ENCODE measurements around the gene ELMOD3.
"Not testable (repeated sequence)": the region's sequence is repeated elsewhere in the genome, so short reads cannot be mapped to it uniquely, and the experiment has no call there.

The ELMOD3 gene

DNA sequence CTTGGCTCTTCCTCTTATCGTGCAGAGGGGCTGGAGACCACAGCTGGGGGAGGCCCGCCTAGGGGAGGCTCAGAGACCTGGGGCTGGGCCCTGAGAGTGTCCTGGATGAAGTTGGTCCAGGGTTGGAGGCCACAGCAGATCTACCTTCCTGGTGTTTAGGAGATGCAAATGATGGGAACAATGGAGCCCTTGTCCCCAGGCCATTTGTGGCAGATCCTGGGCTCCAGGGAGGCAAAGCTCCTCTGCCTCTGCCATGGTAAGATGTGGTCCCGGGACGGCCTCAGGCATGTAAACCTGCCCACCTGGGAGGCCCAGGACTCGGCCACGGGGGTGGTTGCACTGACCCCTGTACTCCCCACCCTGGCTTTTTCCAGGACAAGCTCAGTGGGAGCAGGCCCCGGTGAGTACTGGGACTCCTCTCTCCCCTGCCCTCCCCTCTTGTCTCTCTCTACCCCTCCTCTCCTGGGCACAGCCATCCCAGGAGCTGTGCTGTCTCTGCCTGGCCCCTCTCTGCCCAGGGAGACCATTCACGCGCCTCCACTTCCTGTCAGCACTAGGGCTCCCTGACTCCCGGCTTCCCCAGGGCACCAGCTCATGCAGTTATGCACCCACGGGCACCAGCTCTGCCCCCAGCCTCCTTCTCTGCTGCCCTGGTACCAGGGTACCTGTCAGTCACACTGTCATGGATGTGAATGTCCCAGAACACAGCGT lies 74.8 kb downstream of the ELMOD3 start:
- DNase-seq = no peak

- DNase-seq = no peak
These were observed 75.3 kb downstream of the ELMOD3 start for GRCh38 chr2:85429924-85430289.

GRCh38 chr2:85430752-85431569 lies 76.4 kb downstream of the ELMOD3 start:
- no peak for DNase-seq

- no peak for DNase-seq
These were observed 77.1 kb downstream of the ELMOD3 start for GRCh38 chr2:85431570-85432205.

DNA sequence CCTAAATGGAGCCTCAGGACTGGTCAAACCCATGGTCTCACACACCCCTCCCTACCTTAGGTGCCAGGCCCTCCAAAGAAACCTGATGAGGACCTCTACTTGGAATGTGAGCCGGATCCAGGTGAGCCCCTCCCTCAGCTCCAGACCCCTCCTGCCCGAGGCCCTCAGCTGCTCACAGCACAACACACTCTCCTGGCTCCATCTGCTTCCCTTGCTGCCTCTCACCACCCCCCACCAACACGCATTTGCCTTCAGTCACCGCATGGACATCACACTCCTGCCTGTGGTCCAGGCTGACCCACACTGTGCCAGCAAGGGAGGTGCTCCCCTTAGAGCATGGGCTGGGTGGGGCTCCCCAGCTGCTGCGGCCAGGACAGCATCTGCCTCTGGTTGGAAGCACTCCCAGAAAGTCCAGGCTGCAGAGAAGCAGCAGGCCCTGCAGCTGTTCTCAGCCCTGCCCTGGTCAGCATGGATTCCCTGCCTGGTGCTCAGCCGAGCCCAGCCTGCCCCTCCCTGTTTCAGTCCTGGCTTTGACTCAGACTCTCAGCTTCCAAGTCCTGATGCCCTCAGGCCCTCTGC lies 79.0 kb downstream of the ELMOD3 start:
- no peak for DNase-seq

DNA sequence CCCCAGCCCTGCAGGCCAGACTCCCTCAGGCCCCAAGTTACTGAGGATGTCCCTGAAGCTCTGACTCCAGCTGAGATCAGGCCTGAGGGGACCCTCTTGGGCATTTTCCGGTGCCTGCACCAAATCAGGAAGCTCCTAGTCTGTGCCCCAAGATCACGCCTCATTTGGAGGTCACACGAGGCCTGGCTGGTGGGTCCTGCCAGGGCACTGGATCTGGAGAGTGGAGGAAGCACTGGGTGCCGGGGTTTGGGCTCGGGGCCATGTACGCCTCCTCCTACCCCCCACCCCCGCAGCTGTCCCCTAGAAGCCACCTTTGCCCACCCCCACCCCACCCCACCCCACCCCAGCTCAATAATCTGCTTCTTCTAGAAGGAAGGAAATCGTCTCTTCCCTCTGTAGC lies 80.1 kb downstream of the ELMOD3 start:
- DNase-seq = no peak

DNA sequence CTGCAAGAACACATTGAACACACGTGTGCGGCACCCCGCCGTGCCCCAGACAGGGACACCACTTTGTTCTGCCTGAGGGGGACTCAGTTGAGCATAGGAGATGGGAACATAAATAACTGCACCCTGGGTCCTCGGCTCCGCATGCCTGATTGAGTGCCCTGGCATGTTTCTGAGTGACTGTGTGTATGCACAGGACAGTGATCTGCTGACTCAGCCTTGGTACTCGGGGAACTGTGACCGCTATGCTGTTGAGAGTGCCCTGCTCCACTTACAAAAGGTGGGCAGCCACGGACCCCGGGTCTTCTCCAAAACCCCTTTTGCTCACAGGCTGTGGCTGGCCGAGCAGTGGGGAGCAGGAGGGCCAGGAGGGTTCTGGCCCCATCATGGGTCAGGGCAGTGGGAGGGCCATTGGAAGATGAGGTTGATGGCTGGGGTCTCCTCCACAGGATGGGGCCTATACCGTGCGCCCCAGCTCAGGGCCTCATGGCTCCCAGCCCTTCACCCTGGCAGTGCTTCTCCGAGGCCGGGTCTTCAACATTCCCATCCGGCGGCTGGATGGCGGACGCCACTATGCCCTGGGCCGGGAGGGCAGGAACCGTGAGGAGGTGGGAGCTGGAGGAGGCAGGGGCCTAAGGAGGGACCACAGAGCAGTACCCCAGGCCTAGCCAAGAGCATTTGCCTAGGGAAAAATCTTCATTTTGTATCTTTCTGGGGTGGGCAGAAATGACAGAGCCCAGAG lies 80.8 kb downstream of the ELMOD3 start:
- DNase-seq = no peak

DNA sequence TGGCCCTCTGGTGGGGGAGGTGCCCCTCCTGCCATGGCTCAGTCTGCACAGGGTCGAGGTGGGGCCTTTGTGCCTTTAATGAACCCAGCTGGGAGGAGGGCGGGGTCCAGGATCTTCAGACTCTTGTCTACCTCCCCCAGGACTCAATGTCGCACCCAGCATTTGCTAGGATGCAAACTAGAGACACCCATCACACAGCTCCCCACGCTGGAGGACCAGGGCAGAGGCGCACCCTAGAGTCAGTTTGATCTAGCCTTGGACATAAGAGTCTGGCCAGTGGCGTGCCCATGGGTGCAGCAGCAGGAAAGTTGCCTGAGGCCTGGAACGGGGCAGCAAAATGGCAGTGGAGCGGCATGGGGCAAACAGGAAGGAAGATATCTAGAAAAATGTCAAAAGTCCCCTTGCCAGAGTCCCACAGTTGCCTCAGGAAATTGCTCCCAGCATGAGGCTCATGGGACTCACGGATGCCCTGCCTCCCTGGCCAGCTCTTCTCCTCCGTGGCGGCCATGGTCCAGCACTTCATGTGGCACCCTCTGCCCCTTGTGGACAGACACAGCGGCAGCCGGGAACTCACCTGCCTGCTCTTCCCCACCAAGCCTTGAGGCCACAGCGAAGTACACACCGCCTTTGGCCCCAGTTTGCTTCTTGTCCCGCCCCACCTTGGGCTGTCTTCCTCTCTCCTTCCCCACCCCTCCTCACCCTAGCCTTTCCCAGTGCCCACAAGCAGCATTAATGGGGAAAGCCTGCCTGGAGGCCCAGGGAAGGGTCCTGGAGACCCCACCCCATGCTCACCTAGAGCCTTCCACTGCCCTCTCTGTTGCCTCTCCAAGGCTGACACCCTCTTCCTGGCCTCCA lies 81.6 kb downstream of the ELMOD3 start:
- no peak for DNase-seq

DNA sequence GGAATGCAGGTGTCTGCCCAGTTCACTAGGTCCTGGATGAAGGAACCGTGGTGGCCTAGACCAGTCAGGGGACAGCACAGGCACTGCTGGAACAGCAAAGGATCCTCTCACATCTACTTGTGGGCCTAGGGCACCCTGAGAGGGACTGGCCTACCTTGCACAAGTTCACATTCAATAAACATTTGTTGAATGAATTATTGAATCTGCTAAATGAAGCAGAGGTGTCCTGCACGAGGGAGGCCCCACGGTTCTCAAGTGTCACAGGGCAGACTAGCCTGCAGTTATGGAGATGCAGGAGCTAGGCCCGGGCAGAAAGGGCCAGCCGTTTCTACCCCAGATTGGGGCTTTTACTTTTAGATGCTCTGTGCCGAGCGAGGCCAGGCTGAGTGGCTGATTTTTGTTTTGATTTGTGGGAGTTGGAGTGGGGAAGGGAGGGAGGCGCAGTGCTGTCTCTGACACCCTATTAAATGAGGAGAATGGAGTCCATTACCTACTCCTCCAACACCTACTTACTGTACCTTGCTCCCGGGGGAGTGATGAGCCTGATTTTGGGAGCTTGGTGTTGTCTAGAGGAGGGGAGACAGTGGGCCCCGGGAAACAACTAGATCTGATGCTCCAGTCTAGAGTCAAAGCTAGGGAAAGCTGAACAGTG lies 82.4 kb downstream of the ELMOD3 start:
- no peak for DNase-seq

- DNase-seq = peak; percentile 87
These were observed 83.1 kb downstream of the ELMOD3 start for GRCh38 chr2:85437488-85438200.

GRCh38 chr2:85438201-85439024 lies 83.8 kb downstream of the ELMOD3 start:
- no peak for DNase-seq

- DNase-seq = no peak
These were observed 84.5 kb downstream of the ELMOD3 start for GRCh38 chr2:85439025-85439472.

GRCh38 chr2:85439569-85439968 lies 85.0 kb downstream of the ELMOD3 start:
- DNase-seq = not testable (repeated sequence)

DNA sequence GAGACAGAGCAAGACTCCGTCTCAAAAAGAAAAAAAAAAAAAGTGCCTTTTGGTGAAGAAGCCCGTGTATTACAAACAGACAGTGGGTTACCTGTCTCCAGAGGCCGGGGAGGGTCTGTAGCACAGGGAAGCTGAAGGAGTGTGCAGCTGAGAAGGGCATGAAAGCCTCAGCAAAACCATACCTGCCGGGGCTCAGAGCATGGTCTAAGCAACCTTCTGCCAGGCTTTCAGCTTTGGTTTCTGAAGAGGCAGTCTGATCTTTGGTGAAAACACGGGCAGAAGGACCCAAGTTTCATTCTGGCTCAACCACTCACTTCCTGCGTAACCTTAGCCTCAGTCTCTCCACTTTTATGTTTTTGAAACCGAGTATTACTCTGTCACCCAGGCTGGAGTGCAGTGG lies 85.4 kb downstream of the ELMOD3 start:
- peak; percentile 83 for DNase-seq

DNA sequence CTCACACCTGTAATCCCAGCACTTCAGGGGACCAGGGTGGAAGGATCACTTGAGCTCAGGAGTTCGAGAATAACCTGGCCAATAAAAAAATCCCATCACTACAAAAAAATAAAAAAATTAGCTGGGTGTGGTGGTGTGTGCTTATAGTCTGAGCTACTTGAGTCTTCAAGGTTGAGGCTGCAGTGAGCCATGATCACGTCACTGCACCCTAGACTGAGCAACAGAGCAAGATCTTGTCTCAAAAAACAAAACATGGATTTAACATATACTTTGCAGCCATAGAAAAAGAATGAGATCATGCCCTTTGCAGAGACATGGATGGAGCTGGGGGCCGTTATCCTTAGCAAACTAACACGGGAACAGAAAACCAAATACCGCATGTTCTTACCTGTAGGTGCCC lies 86.2 kb downstream of the ELMOD3 start:
- no peak for DNase-seq
